ENCODE results near the gene KCTD5. TPM values are rescaled to one million over a fixed set of nuclear protein-coding genes. Genes with fewer than 3 reads are reported as not detected.

KCTD5 gene
- total and polyA plus RNA-seq, 2 of the 8 experiments (the other 6 are each of a cell fraction or from before 2014, with no cell fraction given) = 26.6 to 31.8 TPM

GRCh38 chr16:2740476-2740875, 58.2 kb downstream of the KCTD5 start (continued):
- TF ChIP-seq BCL11A (IDR thresholded peaks at IDR 0.05; ENCODE audit: low read depth in 2 of 2, low read length in 2 of 2) (no peak), BRCA1 (IDR thresholded peaks at IDR 0.05; ENCODE audit: low read depth, low read length) (no peak), NRF1 (IDR thresholded peaks at IDR 0.05; ENCODE audit: low read depth, low read length) (no peak), TAF7 (optimal IDR thresholded peaks at IDR 0.05; ENCODE audit: borderline replicate concordance, low read depth, low read length) (no peak), HDAC2 (IDR thresholded peaks at IDR 0.05; ENCODE audit: borderline replicate concordance in 1 of 2, low read depth in 2 of 2, low read length in 2 of 2) (no peak)
